ENCODE results near the gene MMP28. TPM values are rescaled to one million over a fixed set of nuclear protein-coding genes. Genes with fewer than 3 reads are reported as not detected.

Gene MMP28
- total and polyA plus RNA-seq, 2 donors from 2014 or later = 4.5 to 10.3 TPM

DNA sequence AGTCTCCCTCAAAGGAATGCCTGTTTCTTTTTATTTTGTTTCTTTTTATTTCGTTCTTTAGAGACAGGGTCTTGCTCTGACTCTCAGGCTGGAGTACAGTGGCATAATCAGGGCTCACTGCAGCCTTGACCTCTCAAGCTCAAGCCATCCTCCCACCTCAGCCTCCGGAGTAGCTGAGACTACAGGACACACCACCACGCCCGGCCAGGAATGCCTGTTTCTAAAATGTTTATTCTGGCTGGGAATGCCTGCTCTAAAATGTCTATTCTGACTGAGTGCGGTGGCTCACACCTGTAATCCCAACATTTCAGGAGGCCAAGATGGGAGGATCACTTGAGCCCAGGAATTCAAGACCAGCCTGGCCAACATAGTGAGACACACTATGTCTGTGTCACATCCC, 2.5 kb upstream of the MMP28 start:
- no peaks in the 10 kb centered on the region for H3K9me3 ChIP-seq (ENCODE audit: control insufficient read depth in 2 of 3, insufficient read depth in 1 of 3, low read length in 3 of 3)
- FAIRE-seq (no peak), DNase-seq (peak in 1 of 5 donors; percentile 16)
- peaks cover 20% of the 10 kb centered on the region for H3K27me3 ChIP-seq (ENCODE audit: control insufficient read depth, insufficient read depth, low read length)
- H3K9ac ChIP-seq (ENCODE audit: low read length in 3 of 3) = no peak overlapping the region
- TF ChIP-seq, protein P1, sequence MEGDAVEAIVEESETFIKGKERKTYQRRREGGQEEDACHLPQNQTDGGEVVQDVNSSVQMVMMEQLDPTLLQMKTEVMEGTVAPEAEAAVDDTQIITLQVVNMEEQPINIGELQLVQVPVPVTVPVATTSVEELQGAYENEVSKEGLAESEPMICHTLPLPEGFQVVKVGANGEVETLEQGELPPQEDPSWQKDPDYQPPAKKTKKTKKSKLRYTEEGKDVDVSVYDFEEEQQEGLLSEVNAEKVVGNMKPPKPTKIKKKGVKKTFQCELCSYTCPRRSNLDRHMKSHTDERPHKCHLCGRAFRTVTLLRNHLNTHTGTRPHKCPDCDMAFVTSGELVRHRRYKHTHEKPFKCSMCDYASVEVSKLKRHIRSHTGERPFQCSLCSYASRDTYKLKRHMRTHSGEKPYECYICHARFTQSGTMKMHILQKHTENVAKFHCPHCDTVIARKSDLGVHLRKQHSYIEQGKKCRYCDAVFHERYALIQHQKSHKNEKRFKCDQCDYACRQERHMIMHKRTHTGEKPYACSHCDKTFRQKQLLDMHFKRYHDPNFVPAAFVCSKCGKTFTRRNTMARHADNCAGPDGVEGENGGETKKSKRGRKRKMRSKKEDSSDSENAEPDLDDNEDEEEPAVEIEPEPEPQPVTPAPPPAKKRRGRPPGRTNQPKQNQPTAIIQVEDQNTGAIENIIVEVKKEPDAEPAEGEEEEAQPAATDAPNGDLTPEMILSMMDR (IDR thresholded peaks at IDR 0.05; ENCODE audit: borderline replicate concordance, extremely low read depth, insufficient read depth) = no peak
- no peaks in the 10 kb centered on the region for H3K36me3 ChIP-seq (ENCODE audit: control insufficient read depth in 2 of 3, insufficient read depth in 3 of 3, low read length in 3 of 3)
- H3K27ac ChIP-seq (ENCODE audit: low read depth in 2 of 2, low read length in 2 of 2) = no peak overlapping the region
- intact Hi-C loops (cut with DNase I) = no loop called here
- H3K4me1 ChIP-seq (ENCODE audit: control insufficient read depth in 2 of 3, insufficient read depth in 2 of 3, low read depth in 1 of 3, low read length in 3 of 3) = peaks cover 0 to 3% (median 0%) of the 10 kb centered on the region in 3 donors
- H3K4me3 ChIP-seq (ENCODE audit: low read length in 3 of 3) = no peak overlapping the region

DNA sequence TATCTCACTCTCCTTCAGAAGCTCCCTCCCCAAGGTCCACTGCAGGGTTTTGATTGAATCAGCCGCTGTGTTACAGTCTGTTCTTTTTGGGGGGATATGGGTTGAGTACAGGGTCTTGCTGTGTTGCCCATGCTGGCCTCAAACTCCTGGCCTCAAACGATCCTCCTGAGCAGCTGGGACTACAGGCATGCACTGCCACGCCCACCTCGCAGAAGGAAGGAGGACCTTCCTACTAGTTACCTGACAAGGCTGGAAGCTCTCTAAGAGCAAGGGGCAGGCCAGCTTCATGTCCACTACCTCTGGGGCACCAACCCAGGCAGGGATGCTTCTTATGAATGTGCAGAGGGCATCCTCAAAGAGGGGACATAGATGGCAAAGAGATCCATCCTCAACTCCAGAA, 1.9 kb upstream of the MMP28 start:
- H3K27me3 ChIP-seq (ENCODE audit: control insufficient read depth, insufficient read depth, low read length) = peaks cover 20% of the 10 kb centered on the region
- H3K4me1 ChIP-seq (ENCODE audit: control insufficient read depth in 2 of 3, insufficient read depth in 2 of 3, low read depth in 1 of 3, low read length in 3 of 3) = peaks cover 0 to 3% (median 0%) of the 10 kb centered on the region in 3 donors
- H3K4me3 ChIP-seq (ENCODE audit: low read length in 3 of 3) = no peak overlapping the region
- TF ChIP-seq, protein P1 (IDR thresholded peaks at IDR 0.05; ENCODE audit: borderline replicate concordance, extremely low read depth, insufficient read depth) = no peak
- no peaks in the 10 kb centered on the region for H3K36me3 ChIP-seq (ENCODE audit: control insufficient read depth in 2 of 3, insufficient read depth in 3 of 3, low read length in 3 of 3)
- peak in 1 of 5 donors; percentile 23 for DNase-seq
- FAIRE-seq = no peak
- H3K9me3 ChIP-seq (ENCODE audit: control insufficient read depth in 2 of 3, insufficient read depth in 1 of 3, low read length in 3 of 3) = no peaks in the 10 kb centered on the region
- H3K27ac ChIP-seq (ENCODE audit: low read depth in 2 of 2, low read length in 2 of 2) = no peak overlapping the region
- intact Hi-C loops (cut with DNase I) = no loop called here
- H3K9ac ChIP-seq (ENCODE audit: low read length in 3 of 3) = no peak overlapping the region

DNA sequence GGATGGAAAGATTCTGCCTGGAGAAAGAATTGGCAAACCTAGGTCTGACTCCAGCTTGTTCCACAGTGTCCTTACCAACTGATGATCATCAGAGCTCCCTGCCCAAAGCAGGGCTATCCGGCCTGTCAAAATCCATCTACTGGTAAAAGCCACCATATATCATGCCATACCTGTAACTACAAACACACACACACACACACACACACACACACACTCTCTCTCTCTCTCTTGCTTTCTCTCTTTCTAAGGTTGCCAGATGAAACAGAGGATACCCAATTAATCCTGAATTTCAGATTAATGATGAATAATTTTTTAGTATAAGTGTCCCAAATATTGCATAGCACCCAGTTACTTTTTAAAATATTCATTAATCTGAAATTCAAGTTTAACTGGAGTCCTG, 1.5 kb upstream of the MMP28 start:
- Histone ChIP-seq H3K9me3 (ENCODE audit: control insufficient read depth in 2 of 3, insufficient read depth in 1 of 3, low read length in 3 of 3) (no peaks in the 10 kb centered on the region), H3K27ac (ENCODE audit: low read depth in 2 of 2, low read length in 2 of 2) (no peak overlapping the region), H3K4me3 (ENCODE audit: low read length in 3 of 3) (no peak overlapping the region), H3K9ac (ENCODE audit: low read length in 3 of 3) (no peak overlapping the region), H3K36me3 (ENCODE audit: control insufficient read depth in 2 of 3, insufficient read depth in 3 of 3, low read length in 3 of 3) (no peaks in the 10 kb centered on the region), H3K27me3 (ENCODE audit: control insufficient read depth, insufficient read depth, low read length) (peaks cover 20% of the 10 kb centered on the region), H3K4me1 (ENCODE audit: control insufficient read depth in 2 of 3, insufficient read depth in 2 of 3, low read depth in 1 of 3, low read length in 3 of 3) (peaks cover 0 to 3% (median 0%) of the 10 kb centered on the region in 3 donors)
- TF ChIP-seq, protein P1 (IDR thresholded peaks at IDR 0.05; ENCODE audit: borderline replicate concordance, extremely low read depth, insufficient read depth) = no peak
- no peak for FAIRE-seq
- intact Hi-C loops (cut with DNase I) = no loop called here
- DNase-seq = peak in 1 of 5 donors; percentile 6

DNA sequence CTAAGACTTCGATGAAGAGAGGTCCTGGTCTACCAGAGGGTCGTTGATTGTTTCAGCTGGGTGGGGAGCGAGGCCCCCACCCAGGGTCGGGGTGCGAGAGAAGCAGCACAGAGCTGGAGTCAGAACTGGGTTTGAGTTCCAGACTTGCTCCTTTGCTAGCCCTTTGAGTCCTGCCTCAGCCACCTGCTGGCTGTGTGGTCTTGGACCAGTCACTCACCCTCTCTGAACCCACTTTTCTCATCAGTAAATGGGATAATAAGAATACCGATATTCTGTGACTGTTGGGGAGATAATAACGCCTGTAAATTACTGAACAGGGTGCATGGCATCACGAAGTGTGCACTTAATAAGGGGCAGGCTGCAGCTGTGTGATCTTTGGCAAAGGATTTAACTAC, 427 bp upstream of the MMP28 start:
- no peaks in the 10 kb centered on the region for H3K36me3 ChIP-seq (ENCODE audit: control insufficient read depth in 2 of 3, insufficient read depth in 3 of 3, low read length in 3 of 3)
- no peaks in the 10 kb centered on the region for H3K9me3 ChIP-seq (ENCODE audit: control insufficient read depth in 2 of 3, insufficient read depth in 1 of 3, low read length in 3 of 3)
- peaks cover 20% of the 10 kb centered on the region for H3K27me3 ChIP-seq (ENCODE audit: control insufficient read depth, insufficient read depth, low read length)
- TF ChIP-seq, protein P1 (IDR thresholded peaks at IDR 0.05; ENCODE audit: borderline replicate concordance, extremely low read depth, insufficient read depth) = no peak
- peak overlapping the region in 2 of 3 donors; percentile 32 to 58 for H3K4me3 ChIP-seq (ENCODE audit: low read length in 3 of 3)
- intact Hi-C loops (cut with DNase I) = no loop called here
- H3K9ac ChIP-seq (ENCODE audit: low read length in 3 of 3) = no peak overlapping the region
- FAIRE-seq (no peak), DNase-seq (no peak)
- no peak overlapping the region for H3K27ac ChIP-seq (ENCODE audit: low read depth in 2 of 2, low read length in 2 of 2)
- peaks cover 0 to 3% (median 0%) of the 10 kb centered on the region in 3 donors for H3K4me1 ChIP-seq (ENCODE audit: control insufficient read depth in 2 of 3, insufficient read depth in 2 of 3, low read depth in 1 of 3, low read length in 3 of 3)

Data from kidney (tissue), 14 donors.